Activated CD4-positive, alpha-beta T cell treated with anti-CD3 and anti-CD28 coated beads, Interleukin-2, Interleukin-6, amounts not matched to agents 100 ng/mL and 50 ng/mL, durations not matched to agents 16 hours and 8 hours (primary cell): ENCODE data around the gene SLC1A7.

Source experiments
- DNase-seq: peaks from one replicate; pipeline ENCODE4 v3.0.0-alpha.2; 2020

SLC1A7 gene

DNA sequence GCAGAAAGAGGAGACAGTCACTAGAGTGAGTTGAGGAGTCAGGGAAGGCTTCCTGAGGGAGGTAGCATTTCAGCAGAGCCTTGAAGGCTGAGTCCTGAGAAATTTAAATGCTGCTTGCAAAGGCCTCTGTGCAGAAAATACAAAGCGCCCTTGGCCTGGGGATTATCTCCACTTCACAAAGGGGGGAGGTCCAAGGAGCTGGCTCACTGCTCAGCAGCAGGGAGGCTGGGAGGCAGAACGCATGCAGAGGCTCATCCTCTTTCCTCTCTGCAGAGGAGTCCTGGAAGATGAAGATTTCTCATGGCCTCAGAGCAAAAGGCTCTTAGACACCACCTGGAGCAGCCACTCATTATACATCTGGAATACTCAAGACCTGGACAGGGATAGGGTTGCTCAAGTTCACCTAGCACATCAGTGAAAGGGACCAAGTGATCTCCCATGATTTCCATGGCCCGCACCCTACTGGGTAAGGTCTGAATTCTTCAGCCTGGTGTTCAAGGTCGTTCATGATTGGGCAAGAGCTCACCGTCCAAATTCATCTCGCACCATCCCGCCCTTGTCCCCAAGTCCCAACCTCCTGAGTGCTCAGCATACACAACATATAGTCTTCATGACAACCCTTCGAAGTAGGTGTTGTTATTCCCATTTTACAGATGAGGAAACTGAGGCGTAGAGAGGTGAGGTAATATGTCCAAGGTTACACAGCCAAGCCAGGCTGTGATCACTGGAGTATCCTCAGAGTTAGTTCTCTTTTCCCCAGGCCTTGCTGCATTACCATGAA lies 9.0 kb downstream of the SLC1A7 start:
- no peak for DNase-seq

DNA sequence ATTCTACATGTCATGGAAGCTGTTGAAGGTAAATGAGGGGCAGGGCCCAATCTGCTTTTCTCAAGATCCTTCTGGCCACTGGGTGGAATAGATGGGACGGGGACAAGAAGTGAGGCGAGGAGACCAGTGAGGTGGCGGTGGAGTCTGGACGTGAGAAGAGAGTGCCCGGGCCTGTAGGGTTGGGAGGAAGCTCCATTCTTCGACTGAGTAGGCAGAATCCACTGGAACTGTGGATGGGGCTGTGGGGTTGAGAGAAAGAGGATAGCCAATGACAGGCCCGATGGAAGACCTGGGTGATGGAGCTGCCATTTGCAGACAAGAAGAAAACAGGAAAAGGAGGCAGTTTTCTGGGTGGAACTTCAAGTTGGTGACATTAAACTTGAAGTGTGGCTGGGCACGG lies 10.3 kb downstream of the SLC1A7 start:
- no peak for DNase-seq

DNA sequence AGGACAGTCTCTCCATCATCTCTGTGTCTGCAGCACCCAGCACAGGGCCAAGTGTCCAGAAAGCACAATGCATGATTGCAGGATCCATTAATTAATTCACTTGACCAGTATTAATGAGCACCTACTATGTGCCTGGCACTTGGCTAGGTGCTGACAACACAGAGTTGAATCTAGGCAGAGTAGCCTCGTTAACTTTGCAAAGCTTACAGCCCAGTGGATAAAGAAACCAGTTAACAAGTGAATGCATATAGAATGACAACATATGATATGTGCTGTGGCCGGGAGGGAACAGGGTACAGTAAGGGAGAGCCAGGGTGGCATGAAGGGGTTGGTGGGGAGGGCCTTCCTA lies 10.9 kb downstream of the SLC1A7 start:
- no peak for DNase-seq

DNA sequence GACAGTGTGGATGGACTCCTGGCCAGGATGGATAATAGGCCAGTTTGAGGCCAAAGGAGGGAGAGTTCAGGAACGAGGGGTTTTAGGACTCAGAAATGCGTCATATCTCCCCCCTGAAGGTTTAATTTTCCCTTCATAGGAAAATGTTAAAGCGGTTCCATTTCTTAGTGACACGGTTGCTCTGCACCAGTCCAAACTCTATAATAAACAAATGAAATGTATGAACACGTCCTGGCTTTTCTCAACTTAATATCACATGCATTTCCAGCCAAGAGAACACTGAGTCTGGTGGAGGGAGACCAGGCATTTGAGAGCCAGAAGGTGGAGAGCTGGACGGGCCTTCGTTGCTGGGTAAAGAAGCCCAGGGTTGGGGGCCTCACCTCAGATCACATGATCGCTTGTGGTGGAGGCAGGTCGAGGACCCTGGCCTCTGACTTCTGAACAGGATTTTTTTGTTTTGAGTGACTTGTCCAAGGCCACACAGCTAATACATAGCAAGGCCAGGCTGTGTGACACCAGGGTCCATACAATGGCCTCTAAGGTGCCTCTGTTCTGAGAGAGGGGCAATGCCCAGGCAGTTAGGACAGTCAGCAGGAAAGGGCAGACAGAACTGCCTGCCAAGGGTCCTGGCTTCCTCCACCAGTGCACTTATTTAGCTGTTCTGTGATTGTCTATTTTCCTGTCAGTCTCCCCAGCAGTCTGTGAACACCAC lies 11.4 kb downstream of the SLC1A7 start:
- no peak for DNase-seq

DNA sequence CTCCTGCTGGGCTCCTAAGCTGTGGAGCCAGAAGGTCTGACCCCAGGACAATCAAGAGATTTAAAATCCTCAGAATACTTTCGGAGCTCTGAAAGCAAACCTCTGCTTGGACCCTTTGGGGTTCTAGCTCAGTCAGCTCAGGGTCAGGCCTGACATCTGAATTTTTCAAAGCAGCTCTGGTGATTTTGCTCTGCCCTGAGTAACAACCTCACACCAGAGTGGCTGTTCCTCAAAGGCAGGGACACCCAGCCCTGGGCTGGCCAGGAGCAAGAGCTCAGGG lies 11.9 kb downstream of the SLC1A7 start:
- DNase-seq, result no peak

DNA sequence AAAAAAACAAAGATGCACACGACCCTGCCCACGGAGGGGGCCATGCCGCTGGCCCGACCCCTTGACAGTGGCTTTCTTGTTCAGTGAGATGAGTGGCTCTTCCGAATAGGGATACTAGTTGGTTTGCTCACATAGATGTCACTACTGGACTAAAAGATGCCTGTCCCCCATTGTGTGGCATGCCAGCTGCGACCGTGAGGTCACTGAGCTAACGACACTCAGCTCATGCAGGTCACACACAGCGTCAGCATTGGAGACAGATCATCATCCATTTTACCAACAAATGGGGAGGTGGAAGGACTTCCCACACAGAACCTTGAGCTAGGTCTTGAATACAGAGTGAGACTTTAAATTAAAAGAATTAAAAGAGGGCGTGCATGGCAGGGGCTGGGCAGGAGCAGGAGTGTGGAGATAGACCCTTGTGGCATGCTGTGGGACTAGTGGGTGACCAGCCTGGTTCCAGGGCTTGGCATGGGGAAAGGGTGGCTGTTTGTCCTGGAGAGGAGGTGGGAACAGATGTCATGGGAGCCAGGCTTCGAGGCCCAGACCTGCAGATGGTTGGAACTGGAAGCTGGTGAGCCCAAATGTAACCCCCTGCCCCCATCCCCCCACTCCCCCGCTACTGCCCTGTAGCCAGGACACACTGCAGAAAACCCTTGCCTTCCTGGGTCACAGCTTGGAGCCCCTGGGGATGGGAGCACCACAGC lies 12.4 kb downstream of the SLC1A7 start:
- DNase-seq, result no peak

DNA sequence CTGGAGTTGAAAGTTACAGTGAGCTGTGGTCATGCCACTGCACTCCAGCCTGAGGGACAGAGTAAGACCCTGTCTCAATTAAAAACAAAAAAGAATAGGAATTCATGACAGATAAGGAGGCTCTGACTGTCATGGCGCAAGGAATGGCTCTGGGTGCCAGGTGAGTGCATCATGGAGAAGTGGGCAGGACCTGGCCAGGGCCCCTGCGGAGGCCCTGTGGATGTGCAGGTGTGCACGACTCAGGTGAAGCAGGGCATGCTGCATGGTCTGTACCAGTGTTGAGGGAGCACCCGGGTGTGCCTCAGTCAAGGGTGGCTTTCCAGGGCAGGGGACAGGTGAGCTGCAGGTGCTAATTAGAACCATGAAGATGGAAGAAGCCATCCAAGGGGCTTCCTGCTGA lies 14.0 kb downstream of the SLC1A7 start:
- DNase-seq, result no peak

DNA sequence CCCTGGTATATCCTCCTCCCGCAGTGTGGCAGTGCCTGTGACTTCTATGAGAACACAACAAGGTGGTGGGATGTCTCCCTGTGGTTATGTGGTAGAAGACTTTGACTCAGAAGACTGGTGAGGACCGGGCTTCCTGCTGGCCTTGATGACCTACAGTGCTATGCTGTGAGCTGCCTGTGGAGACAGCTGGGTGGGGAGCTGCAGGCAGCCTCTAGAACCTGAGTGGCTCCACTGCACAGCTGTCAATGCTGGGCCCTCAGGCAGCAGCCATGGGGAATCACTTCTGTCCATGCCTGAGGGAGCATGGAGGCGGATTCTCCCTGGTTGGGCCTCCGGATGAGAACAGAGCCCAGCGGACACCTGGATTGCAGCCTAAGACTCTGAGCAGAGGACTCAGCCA lies 14.9 kb downstream of the SLC1A7 start:
- DNase-seq, result no peak

DNA sequence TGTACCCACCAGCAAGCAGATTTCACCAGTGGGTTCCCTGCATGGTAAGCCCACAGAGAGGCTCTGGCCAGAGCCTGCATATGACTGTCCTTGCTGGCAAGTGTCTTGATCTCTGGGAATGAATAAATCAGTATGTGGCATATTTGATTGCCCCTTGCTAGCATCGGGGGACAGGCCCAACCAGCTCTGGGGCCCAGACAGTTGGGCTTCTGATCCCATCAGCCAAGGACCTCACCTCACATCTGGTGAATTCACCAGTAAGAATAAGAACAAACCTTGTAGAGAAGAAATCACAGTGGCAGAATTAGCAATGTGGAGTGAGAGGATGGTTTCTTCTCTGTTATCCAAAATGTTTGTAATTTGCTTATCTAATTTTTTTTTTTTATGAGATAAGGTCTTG lies 15.9 kb downstream of the SLC1A7 start:
- no peak for DNase-seq

DNA sequence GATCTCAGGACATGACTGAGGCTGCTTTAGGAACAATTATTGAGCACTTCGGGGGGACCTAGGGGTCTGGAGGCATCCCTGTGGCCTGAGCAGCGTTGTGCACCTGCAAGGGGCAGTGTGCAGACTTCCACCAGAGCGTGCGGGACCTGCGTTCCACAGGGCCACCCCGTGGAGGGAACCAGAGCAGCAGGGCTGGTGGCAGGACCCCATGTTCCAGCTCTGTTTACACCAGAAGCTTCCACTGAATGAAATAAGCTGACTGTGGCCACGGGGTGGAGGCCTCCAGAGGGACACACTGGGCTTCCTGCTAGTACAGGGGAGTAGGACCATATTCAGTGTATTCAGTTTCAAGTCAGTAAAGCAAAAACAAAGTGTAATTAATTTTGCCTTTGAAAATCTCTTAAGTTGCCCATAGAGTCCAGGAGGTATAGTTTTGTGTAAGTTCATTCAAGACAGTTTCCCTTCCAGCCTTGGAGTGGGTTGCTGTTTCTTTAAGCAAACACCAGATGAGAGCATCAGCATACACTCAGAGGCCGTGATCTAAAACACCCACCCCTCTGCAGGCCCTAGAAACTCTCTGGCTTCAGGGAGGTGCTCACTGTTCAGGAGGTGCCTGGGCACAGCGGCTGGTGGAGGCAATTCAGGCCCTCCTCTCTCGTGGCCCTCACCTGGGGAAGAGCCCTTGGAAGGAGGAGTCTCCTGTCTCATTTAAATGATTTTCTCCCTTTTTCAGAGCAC lies 16.6 kb downstream of the SLC1A7 start:
- DNase-seq, result no peak

DNA sequence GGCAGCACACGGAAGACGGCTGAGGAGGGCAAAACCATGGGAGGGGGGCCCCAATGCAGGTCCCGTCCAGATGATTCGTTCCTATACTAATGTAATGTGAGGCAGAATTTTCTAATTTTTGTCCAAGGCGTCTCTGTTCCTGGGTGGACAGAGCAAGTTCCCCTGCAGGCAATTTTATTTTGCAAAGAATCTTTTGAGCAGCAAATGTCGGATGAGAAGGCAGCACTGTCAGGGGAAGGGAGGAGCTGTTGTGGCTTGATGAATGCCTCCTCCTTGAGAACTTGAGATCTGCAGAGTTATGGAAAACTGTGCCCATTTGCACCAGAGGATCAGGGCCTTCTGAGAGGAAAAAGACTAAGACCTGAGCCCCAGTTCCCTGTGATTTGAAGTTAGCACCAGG lies 17.3 kb downstream of the SLC1A7 start:
- DNase-seq, result no peak

DNA sequence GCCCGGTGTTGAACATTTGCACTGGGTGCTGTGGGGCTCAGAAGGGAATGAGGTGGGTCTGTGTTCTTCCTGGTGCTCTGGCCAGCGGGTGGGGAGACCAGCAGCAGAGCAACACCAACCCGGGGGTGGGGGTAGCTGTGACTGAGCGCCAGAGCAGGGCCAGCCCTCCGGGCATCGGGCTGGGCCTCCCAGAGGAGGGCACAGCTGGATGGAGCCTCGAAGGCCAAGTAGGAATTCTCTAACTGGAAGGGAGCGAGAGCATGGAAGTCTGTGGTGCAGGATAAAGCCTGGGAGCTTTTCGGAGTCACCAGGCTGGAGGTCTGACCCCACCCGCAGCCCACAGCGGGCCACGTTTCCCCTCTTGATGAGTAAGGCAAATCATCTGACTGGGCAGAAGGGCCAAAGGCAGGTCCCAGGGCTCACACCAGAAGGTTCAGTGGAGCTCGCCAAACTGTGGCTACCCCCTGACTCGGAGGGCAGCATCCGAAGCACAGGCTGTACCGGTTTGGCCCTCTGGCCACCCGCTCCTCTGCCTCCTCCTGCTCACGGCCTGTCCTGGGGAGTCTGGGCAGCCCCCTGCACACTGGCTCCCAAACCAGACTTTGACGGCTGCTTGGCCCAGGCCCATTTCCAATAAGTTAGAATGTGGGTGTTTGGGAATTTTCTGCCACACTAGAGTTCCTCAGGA lies 18.8 kb downstream of the SLC1A7 start:
- DNase-seq, result no peak

DNA sequence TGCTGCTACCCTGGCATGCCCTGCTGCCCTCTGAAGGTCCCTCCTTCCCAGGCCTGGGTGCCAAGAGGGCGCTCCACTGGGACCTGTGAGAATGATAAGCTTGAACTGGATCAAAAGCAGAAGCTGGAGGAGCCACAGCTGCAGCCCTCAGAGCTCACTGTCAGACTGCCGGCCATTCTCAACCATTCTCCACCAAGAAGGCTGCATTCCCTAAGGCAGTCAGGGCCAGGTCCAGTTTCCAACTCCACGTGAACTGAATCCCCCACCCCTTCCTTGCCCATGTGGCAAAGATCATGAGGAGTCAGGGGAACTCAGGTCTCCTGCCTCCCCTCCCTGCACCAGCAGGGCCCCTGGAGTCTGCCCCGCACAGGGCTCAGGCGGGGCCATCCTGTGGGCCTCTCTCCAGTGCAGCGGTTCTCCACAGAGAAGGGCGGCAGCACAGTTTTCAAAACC lies 19.5 kb downstream of the SLC1A7 start:
- DNase-seq, result no peak

DNA sequence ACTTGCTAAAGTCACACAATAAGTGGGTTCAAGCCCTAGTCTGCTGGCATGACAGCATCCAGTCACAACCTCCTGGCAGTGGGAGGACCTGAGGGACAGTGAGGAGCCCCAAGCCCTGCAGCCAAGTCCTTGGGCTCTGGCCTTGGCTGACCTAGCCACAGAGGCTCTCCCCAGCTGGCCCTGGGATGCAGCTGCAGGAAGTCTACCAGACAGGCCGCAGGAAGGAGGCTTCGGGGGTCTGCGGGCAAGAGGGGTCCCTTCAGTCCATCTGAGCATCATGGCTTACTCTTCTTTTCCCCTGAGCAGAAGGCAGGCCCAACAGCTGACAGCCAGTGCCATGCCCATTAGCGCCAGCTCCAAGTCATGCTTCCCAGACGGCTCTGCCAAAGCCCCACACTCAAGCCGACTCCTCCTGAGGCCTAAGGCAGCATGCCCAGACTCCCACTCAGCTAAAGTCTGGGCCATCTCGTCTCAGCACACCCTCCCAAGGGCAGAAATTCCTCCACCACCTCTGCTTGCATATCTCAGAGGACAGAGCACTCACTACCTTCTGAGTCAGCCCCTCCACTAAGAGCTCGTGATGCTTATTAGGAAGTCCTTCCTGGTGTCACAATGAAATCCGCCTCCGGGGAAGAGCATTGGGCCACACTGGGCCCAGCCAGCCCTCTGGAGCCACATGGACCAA lies 20.1 kb downstream of the SLC1A7 start:
- no peak for DNase-seq

DNA sequence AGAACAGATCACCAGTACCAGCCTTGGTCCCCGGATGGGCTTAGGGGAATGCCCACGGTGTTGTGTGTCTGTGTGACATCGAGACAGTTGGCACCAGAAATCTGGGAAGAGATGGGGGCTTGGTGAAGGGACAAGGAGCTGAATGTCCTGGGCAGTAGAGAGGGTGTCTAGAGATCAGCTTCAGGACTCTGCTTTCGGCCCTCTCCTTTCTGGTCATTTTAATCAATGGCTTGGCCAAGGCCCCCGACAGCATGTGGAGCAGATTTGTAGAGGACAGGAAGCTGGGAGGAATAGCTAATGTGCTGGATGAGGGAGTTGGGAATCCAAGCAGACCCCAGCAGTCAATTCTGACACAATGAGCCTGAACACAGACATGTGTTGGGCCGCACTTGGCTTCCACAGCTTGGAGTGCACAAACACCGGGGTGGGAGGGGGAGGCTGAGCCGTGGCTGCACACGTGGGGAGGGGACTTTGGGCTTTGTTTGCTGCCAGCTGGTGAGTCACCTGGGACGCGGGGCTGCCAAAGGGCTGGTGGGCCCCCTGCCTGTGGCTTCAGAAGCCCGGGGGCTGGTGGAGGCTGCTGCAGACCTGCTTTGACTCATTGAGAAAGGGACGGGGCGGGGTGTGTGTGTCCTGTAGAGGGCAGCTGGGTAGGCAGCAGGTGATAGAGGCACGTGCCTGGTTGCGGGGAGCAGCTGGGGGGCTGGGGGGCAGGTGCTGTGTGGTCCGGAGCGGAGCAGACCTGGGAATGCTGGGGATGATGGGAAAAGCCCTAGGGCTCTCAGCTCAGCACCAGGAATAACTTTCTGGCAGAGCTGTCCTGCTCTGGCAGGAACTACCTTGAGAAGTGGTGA lies 20.9 kb downstream of the SLC1A7 start:
- no peak for DNase-seq

DNA sequence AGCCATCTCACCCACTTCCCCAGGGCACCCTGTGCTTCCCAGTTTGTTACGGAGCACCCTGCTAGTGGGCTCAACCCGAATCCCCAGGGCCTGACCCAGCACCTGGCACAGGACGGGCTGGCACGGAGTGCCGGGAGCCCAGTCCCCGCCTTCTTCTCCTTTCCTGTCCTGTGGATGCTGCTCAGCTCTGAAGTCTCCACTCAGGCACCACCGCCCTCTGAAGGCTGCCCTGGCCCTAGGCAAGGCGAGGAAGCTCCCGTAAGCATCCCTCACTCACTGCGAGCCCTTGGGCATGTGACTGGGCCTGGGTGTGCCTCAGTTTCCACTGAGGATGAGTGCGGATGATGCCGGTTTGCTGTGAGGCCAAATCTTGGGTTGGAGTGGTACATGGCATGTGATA lies 21.8 kb downstream of the SLC1A7 start:
- no peak for DNase-seq

DNA sequence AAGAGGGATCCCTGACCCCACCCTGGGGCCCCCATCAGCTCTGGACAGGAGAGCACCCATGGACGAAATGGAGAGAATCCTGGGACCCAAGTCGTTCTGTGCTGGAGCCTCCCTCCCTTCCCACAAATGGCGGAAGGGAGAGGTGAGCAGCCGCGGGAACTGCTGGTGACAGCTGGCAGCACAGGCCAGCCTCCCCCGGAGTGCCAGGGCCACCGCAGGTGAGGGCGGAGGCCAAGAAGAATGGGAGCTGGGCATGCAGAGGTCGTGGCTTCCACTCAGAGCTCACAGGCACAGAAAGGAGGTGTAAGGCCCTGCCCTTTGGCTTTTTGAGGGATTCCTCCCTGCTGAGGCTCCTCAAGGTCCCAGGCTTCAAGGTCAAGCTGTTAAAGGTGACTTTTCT lies 24.6 kb downstream of the SLC1A7 start:
- DNase-seq, result no peak

DNA sequence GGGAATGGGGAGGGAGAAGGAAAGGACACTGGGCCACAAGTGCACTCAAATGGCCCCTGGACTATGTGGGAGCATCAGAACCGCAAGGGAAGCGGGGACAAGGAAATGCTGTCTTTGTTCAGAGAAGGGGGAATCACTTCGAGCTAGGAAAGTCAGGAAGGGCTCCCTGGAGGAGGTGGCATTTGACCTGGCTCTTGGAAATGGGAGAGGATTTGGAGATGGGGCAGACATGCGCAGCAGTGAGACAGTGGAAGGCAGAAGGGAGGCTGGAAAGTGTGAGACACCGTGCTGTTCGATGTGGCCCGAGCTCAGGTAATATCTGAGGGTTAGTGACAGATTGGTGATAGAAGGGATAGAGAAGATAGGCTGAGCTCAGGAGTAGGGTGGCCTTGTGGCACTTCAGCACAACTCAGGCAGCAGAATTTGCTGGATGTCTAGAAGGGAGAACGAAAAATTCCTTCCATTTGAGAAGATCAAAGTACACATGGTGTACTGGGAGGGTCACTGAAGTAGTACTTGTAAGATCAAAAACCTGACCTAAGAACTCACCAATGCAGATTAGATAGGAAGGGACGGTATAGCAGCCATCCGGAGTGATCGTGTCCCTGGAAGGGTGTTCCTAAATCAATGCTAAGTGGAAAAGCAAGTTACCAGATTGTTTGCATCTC lies 25.4 kb downstream of the SLC1A7 start:
- DNase-seq, result no peak

DNA sequence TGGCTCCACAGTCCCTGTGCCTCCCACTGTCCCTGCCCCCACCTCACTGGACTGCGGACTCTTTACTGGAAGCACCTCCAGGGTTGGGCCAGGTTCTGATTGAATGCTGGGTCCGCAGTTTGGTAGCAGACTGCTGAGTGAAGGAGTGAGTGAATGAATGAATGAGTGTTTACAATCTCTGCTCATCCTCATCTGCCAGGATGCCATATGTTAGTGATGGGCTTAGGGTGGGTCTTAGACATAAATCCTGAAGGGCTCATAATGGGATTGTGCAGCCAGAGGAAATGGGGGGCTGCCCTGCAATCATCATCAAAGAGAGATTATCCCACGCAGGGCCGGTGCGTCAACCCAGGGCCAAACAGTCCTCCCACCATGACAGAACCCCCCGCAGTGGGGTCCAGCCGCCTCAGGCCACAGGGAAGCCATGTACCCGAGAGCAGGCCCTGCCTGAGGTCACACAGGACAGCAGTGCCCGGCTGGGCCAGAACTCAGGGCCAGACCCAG lies 26.1 kb downstream of the SLC1A7 start:
- DNase-seq, result no peak
